GM19023 (cell line): Measurements from ENCODE around the gene COBL.
"Not testable (repeated sequence)": the region's sequence is repeated elsewhere in the genome, so short reads cannot be mapped to it uniquely, and the experiment has no call there.

ENCODE experiments used
- ATAC-seq: cut with Tn5 transposase; IDR thresholded peaks from one replicate; pipeline ENCODE4 v1.9.1; 2021; ENCODE audit warnings: mild to moderate bottlenecking, moderate library complexity; ENCODE audit not compliant: unreplicated experiment

The COBL gene

GRCh38 chr7:51213618-51214017 is 103.0 kb downstream of the COBL start:
- ATAC-seq, result no peak

DNA sequence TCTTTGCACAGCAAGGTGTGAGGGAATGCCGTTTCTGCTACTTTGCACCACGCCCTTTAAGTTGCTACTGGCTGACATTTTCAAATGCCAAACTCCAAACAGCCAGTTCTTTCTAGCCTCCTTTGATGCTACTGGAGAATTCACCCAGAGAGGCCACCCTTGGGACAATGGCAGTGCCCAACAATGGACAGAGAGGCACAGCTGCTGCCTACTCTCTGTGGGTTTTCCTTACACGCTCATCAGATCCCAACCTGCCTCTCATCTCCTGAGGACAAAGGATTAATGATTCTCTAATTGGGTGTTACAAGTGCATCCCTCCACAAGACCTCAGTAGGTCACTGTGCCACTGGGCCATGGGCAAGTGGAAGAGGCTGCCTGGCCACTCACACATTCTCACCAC is 105.8 kb downstream of the COBL start:
- no peak for ATAC-seq

DNA sequence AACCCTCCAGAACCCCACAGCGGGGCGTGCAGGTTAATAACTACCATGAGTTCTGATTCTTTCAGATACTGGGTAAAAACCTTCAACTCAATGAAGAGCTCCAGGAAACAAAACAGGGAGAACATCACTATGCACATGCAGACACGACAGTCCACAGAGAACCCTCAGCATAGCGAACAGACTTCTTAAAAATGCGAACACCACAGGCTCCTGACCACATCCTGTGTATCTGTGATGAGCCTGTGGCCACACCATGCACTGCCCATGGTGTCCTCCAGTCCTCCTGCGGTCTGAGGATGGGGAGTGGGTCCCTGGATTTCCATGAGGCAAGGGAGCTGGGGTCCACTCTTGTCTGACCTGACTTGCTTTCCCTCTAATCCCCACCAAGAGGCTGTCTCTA is 107.2 kb downstream of the COBL start:
- ATAC-seq, result no peak

- not testable (repeated sequence) for ATAC-seq
Observed at GRCh38 chr7:51208125-51208524, 108.5 kb downstream of the COBL start.

DNA sequence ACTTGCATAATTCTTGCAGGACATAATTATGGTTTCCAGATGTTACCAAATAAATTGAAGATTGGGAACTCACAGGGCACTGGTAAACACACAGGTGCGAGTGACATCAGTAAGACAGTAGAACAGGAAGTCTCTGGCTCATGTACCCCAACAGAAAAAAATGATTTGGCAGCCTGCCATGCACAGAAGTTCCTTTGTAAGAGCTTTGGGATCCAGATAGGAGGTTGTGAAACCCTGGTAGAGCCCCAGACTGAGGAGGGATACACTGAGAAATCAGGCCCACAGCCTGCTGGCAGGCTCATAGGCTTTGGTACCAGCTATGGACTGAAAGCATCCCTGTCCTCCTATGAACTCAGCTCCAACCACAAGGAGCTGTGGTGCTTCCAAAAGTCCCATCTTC is 118.0 kb downstream of the COBL start:
- no peak for ATAC-seq

- no peak for ATAC-seq
Observed at GRCh38 chr7:51190969-51191368, 125.6 kb downstream of the COBL start.

DNA sequence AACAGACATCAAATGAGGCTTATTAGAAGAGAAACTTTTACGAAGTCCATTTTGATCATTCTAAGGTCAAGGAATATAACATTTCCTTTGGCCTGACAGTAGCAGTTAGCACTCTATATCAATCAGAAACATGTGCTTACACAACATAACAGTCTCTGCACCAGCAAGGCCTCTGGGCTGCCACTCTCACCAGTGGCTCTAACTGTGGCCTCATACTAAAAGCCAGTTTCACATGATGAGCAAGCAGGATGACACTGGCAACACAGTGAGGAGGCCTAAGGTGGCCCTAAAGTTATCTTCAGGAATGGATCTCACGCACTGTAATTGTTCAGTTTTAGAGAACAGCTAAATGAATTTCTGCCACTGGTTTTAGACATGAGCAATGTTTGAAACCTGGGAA is 126.8 kb downstream of the COBL start:
- ATAC-seq, result no peak

DNA sequence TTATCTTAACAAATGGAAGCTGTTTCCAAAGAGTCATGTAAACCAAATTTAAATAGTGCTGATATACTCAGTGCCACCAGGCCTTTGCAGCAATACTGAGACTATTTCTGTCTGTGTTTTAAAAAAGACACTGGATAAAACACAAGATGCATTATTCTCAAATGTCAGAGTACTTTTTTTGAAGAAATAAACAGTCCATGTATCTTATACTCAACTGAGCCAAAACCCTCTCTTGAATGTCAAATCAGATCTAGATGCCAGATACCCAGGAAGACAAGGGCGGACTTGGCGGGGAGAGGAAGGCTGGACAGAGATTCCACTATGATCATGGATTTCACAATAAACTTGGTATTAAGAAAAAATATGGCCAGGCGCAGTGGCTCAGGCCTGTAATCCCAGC is 127.6 kb downstream of the COBL start:
- no peak for ATAC-seq

GRCh38 chr7:51187941-51188340 is 128.7 kb downstream of the COBL start:
- ATAC-seq, result no peak

DNA sequence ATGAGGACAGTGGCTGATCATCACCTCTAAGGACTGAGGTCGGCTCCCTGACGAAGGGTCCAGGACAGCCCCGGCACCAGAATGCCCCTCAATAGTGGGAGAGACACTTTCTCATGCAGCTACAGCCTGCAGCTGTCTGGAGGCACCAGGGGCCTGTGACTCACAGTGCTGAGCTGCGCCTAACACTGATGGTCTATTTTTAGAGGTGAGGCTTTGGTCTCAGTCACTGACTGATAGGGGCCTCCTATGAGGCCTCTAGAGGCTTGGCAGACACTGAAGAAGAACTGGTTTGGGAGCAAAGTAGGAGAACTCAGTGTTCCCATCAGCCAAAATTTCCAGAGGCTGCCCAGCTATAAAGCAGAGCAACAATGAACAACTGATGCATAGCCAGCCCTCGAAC is 130.1 kb downstream of the COBL start:
- no peak for ATAC-seq

DNA sequence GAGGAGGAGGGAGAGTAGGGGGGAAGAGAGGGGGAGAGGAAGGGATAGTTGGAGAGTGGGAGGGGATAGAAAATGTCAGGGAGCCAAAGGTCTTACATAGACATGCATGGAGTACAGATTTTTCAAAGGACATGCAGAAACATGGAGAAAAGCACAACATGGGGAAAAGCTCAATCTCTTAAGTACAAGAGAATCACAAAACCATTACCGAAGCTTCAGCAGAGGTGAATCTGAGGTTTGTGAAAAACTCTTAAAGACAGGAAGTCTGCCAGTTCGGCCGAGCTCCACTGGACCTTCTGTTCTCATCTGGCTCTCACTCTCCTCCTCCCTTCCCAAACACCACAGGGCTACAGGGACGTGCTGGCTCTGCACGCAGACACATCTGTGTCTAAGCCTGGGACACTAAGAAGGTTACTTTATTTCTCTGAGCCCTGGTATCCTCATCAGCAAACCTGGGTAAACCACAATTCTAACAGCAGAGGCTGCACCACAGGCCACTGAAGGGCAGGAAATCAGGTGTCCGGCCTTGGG is 133.9 kb downstream of the COBL start:
- no peak for ATAC-seq

- no peak for ATAC-seq
Observed at GRCh38 chr7:51180092-51180491, 136.5 kb downstream of the COBL start.

DNA sequence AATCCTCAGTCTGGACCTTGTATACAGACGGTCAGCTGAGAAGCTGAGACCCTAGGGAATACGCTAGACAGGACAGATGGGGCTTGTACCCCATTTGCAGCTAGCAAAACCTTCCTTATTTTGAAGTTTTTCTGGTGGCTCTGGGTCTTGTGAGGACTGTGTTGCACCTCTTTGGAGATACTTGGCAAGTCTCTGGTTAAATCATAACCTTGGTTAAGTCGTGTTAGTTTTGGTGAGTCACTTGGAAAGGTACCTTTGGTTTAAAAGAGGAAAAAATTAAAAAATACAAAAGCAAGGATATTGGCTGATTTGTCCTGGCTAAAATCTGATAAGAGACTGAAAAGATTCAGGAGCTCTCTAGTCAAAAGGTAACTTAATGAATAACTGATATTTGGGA is 140.6 kb downstream of the COBL start:
- ATAC-seq, result no peak

DNA sequence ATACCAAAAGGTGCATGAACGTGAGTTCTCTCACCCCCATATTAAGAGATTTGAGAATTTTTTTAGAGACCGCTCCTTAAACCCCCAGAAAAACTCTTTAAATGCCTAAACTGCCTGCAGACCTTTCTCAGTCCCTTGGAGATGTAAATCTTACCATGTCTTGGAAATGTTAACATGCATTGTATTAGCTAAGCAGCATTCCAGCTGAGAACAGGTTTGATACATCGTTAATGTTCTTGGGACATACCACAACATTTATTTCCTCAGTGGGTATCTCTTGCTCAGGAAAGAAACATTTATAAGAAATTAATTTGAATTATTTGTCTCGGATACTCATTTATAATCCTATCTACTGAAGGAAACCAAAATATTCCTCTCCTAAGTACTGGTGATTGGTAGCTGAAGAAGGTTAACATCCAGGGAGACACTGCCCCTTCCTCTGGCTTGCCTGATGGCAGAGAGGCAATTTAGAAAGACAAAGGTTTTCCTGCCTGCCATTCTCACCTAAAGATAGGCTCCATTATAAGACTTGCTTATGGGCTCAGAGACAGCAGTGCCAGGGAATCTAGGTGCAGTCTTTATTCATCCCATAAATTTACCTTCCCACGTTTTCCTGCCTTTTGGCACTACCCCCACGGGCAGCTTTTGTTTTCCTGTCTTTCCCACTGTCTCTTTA is 141.2 kb downstream of the COBL start:
- ATAC-seq, result no peak

GRCh38 chr7:51165337-51165736 is 151.3 kb downstream of the COBL start:
- no peak for ATAC-seq

DNA sequence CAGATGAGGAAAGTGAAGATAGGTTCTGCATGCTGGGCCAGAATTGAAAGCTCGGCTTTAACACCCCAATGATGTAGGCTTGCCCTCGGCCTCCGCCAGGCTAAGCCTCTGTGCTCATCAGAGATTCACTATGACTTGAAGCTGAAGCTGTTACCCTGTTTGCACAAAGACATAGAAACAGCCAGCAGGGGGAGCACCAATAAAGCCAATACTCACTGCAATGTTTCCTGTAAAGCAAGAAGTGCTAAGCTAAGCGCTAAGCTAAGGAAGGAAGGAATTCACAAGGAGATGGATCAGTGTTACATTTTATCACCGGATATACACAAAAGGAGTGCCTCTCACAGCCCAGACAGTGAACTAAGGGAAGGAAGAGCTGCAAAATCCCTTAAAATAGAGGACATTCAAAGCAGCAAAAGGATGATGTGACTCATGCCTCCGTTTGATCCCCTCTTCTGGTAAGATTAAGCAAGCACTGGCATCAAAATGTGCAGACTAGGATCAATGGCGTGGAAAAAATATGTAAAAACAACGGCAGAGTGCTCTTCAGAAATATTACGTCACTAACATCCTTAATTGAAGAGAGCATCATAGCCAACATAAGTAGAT is 153.8 kb downstream of the COBL start:
- peak; percentile 92 for ATAC-seq

- ATAC-seq, result no peak
Observed at GRCh38 chr7:51161937-51162336, 154.7 kb downstream of the COBL start.

- peak; percentile 49 for ATAC-seq
Observed at GRCh38 chr7:51160990-51161615, 155.5 kb downstream of the COBL start.

- no peak for ATAC-seq
Observed at GRCh38 chr7:51160411-51160810, 156.2 kb downstream of the COBL start.

DNA sequence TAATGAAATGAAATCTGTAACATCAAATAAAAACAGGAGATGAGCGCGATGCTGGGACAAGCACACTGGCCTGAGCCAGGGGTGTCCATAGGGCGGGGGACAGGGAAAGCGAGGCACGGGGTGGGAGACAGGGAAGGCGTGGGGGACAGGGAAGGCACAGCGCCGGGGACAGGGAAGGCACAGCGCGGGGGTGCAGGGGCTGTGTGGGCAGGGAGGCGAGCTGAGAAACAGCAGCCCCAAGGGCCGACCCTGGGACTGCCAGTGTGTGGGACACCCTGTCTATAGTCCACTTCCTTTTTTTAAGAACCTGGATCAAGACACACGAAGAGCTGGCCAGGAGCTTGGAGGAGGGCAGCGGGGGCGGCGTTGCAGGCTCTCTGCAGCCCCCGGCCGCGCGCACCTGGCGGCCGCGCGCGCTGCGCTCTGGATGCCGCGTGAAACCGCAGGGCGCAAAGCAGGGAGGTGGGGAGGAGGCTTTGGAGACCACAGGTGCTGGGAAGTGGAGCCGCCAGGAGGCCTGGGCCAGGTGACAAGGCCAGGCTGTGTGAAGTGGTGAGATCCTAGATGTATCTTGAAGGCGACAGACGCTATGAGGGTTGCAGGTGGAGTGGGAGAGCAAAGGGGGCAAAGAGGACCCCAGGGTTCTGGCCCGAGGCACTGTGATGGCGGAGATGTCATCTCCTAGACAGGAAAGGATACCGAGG is 157.7 kb downstream of the COBL start:
- ATAC-seq, result no peak

GRCh38 chr7:51158211-51158610 is 158.4 kb downstream of the COBL start:
- no peak for ATAC-seq

GRCh38 chr7:51154201-51154600 is 162.4 kb downstream of the COBL start:
- no peak for ATAC-seq
